Dendritic cell treated with granulocyte-macrophage colony-stimulating factor and Interleukin-4, amounts not matched to agents 40 ng/mL and 50 ng/mL, for 4 days (primary cell): ENCODE results near the gene HNRNPH2.

ENCODE experiments used
- H3K27ac Mint-ChIP-seq: one replicate; pipeline ENCODE4 v1.8.0; 2022; ENCODE audit warnings: mild to moderate bottlenecking, mixed read lengths
- H3K27me3 Mint-ChIP-seq: one replicate; pipeline ENCODE4 v1.8.0; 2022; ENCODE audit warnings: mild to moderate bottlenecking, mixed read lengths
- H3K36me3 Mint-ChIP-seq: one replicate; pipeline ENCODE4 v1.8.0; 2022; ENCODE audit warnings: low read depth, mixed read lengths
- H3K4me1 Mint-ChIP-seq: one replicate; pipeline ENCODE4 v1.8.0; 2022; ENCODE audit warnings: low read depth, mixed read lengths
- H3K4me3 Mint-ChIP-seq: one replicate; pipeline ENCODE4 v1.8.0; 2022; ENCODE audit warnings: mild to moderate bottlenecking, moderate library complexity, mixed read lengths
- H3K9me3 Mint-ChIP-seq: one replicate; pipeline ENCODE4 v1.8.0; 2022; ENCODE audit warnings: mixed read lengths
- intact Hi-C: fragments of 100-400 bp; cut with micrococcal nuclease; formaldehyde crosslinking; loops from one replicate; pipeline ENCODE4 v1.15.0; 2022

HNRNPH2 gene, protein sequence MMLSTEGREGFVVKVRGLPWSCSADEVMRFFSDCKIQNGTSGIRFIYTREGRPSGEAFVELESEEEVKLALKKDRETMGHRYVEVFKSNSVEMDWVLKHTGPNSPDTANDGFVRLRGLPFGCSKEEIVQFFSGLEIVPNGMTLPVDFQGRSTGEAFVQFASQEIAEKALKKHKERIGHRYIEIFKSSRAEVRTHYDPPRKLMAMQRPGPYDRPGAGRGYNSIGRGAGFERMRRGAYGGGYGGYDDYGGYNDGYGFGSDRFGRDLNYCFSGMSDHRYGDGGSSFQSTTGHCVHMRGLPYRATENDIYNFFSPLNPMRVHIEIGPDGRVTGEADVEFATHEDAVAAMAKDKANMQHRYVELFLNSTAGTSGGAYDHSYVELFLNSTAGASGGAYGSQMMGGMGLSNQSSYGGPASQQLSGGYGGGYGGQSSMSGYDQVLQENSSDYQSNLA

DNA sequence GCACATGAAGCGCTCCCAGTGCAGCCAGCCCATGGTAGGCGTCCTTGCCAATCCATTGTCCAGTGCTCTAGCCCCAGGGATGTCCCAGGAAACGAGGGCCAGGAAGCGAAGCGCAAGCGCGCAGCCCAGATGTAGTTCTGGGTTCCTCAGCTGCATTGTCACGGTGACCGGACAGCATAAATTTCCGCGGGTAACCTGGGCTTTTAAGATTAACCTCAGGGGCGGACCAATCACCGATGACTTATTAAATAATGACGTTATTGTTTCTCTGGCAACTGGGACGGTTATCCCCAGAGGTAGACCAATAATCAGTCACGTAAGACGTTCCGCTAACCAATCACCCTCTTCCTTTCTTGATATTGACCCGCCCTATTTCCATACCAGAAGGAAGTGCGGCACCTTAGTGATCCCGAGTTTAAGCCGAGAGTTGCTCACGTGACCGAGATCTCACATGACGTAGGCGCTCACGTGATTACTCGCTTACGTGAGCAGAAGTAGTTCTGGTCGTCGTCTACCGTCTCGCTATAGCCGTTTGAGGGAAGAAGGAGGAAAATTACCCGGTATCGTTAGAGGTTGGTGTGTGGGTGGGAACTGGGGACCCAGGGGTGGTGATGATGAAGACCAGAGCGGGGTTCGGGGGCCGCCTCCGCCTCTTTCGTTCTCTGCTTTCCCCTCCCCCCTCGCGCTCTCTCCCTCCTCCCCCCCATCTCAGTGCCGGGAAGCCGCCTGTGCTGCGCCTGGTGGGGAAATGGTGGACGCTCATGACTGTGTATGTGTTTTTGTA is at the start of gene HNRNPH2, which contains the start of gene GLA:
Gene HNRNPH2 (plus strand): TSS at position 475 of the 784 bp plus-strand sequence. CDS start 3,767 bp downstream, outside the sequence.
Gene GLA (minus strand): TSS at position 178 of the 784 bp plus-strand sequence. CDS start 22 bp downstream, at position 156.
- Mint-ChIP-seq H3K4me1 (peaks cover 21% of the 10 kb centered on the region), H3K27me3 (no peaks in the 10 kb centered on the region), H3K9me3 (no peaks in the 10 kb centered on the region), H3K4me3 (peak within 1 kb of the TSS; percentile 94), H3K27ac (peak within 1 kb of the TSS; percentile 97), H3K36me3 (peaks cover 36% of the 10 kb centered on the region)
- intact Hi-C loops, result loop anchor here (2.0 kb wide), 1 partner anchor 17 kb away; the partner anchor contains the start of gene RPL36A

DNA sequence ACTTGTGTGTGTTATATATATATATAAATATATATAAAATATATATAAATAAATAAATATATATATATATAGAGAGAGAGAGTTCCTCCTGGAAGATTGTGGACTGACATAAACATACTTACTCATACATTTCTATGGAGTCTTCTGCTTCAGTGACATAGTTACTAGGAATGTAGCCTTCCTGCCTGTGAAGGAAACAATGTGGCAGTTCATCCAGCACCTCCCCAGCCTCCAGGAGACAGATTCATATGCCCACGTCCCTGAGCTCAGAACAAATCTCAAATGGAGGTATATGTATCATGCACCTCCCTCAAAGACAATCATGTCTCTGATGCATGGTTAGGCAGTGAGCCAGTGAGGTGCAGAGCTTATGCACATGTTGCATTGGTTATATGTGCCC is 48.1 kb upstream of the HNRNPH2 start:
- Mint-ChIP-seq H3K36me3 (peaks cover 98% of the 10 kb centered on the region), H3K27ac (no peak overlapping the region), H3K9me3 (no peaks in the 10 kb centered on the region), H3K4me1 (no peaks in the 10 kb centered on the region), H3K4me3 (no peak overlapping the region), H3K27me3 (no peaks in the 10 kb centered on the region)
- intact Hi-C loops, result no loop called here

DNA sequence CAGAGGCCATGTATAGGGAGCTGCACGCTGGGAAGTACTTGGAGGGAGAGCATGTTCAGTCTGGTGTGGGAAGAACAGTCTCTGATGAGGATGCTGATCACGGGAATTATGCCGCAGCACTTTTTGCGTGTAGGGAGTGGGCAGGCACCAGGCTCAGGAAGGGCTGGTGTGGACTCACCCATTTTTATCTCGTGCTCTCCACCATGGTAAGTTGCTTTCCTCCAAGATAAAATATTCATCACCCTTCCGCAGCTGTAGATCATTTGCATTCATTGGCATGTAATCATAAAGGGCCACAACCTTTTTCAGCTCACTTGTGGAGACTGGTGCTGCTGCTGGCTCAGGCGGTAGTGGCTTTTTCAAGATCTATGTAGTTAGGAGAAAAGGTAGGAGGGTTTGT is 47.6 kb upstream of the HNRNPH2 start:
- Mint-ChIP-seq H3K36me3 (peaks cover 98% of the 10 kb centered on the region), H3K4me1 (no peaks in the 10 kb centered on the region), H3K4me3 (no peak overlapping the region), H3K27ac (no peak overlapping the region), H3K27me3 (no peaks in the 10 kb centered on the region), H3K9me3 (no peaks in the 10 kb centered on the region)
- intact Hi-C loops, result no loop called here

DNA sequence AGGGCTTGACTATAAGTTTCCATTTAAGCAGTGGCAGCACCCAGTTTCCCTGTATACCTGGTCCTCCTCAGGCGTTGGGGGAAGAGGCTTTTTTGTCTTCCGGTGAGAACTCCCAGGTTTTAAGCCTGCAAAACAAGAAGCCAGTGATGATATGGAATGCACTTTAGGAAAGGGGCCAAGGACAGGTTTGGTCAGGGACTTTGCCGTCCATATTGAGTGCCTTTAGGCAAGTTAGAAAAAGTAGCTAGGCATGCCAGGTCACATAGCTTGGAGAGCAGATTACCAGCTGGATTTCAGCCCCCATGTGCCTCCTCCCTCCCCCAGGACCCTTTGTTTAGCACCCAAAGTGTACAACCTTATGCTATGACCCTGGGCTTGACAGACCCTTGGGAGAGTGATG is 45.9 kb upstream of the HNRNPH2 start:
- peaks cover 90% of the 10 kb centered on the region for H3K36me3 Mint-ChIP-seq
- H3K9me3 Mint-ChIP-seq, result no peaks in the 10 kb centered on the region
- H3K27ac Mint-ChIP-seq, result no peak overlapping the region
- no peaks in the 10 kb centered on the region for H3K27me3 Mint-ChIP-seq
- intact Hi-C loops, result no loop called here
- no peak overlapping the region for H3K4me3 Mint-ChIP-seq
- no peaks in the 10 kb centered on the region for H3K4me1 Mint-ChIP-seq

DNA sequence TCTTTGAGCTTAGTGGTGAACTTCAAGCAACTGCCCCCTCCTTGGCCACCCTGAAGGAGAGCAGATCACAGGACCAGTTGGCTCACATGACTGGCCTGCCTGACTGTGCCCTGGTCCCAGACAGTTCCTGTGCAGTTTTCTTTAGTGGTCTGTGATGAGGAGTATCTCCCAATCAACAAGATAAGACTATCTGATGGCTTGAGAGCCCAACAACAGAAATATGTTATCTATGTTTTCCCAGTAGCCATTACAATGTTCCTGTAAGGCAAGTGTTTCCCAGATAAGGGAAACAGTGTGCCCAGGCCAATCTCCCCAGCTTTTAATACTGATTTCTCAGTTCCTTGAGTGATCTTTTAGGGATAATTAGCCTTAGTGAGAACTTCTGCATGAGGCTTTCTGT is 45.3 kb upstream of the HNRNPH2 start:
- no peaks in the 10 kb centered on the region for H3K27me3 Mint-ChIP-seq
- intact Hi-C loops, result no loop called here
- H3K4me3 Mint-ChIP-seq, result no peak overlapping the region
- H3K27ac Mint-ChIP-seq, result no peak overlapping the region
- no peaks in the 10 kb centered on the region for H3K9me3 Mint-ChIP-seq
- peaks cover 90% of the 10 kb centered on the region for H3K36me3 Mint-ChIP-seq
- H3K4me1 Mint-ChIP-seq, result no peaks in the 10 kb centered on the region

DNA sequence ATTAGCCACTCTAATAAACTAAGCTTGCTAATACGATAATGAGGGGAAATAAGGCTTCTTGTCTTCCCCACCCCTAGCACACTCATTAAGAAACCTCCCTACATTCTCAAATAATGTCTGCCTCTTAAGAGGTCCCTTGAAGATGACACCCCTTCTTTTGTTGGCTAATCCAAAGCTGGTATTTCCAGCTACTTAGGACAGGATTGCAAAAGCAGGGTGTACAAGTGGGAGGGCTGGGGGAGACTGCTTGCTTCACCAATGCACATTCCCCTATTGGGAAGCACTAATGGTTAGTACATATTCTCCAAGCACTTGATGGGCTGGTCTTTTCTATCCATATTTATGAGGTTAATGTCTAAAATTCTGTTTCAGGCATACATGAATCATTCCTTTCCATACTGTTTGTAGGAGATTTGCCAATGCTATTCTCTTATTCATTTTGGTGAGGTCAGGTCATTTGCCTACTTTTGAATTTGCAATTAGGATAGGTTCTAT is 42.7 kb upstream of the HNRNPH2 start:
- H3K36me3 Mint-ChIP-seq, result peaks cover 83% of the 10 kb centered on the region
- no peak overlapping the region for H3K27ac Mint-ChIP-seq
- no peak overlapping the region for H3K4me3 Mint-ChIP-seq
- peaks cover 5% of the 10 kb centered on the region for H3K4me1 Mint-ChIP-seq
- intact Hi-C loops, result no loop called here
- H3K9me3 Mint-ChIP-seq, result no peaks in the 10 kb centered on the region
- no peaks in the 10 kb centered on the region for H3K27me3 Mint-ChIP-seq

DNA sequence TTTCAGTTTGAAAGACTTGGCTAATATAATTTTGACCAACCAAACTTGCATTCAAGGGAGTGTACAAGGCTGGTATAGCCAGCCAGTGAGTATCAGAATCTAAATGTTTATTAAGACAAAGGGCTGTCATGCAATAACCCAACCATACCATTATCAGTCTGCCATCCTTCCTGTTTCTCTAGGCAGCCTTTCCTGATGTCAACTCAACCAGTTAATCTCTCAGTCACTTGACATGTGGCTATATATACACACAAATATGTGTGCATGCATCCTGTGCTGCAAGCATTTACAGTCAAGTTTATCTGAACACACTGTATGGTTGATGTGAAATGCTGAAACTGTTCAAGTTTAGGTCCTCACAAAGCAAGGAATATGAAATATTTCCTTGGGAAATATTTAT is 39.2 kb upstream of the HNRNPH2 start:
- H3K9me3 Mint-ChIP-seq, result no peaks in the 10 kb centered on the region
- no peak overlapping the region for H3K27ac Mint-ChIP-seq
- intact Hi-C loops, result no loop called here
- no peaks in the 10 kb centered on the region for H3K27me3 Mint-ChIP-seq
- peaks cover 66% of the 10 kb centered on the region for H3K36me3 Mint-ChIP-seq
- no peak overlapping the region for H3K4me3 Mint-ChIP-seq
- peaks cover 11% of the 10 kb centered on the region for H3K4me1 Mint-ChIP-seq

DNA sequence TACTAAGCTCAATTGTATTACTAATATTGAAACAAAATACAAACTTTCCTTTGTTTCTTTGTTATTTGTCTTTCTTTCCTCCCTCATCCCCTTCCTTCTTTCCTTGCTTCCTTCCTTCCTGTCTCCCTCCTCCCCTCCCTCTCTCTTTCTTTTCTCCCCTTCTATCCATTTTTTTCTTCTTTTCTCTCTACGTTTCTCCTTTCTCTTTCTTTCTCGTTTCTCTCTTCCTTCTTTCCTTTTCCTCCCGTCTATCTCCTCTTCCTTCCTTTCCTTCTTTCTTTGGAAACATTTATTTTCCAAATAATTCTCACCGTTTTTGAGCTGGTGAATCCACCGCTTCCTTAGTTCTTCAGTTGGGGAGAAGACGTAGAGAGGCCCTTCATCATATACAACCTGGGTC is 38.3 kb upstream of the HNRNPH2 start:
- H3K27ac Mint-ChIP-seq, result peak overlapping the region; percentile 44
- no peaks in the 10 kb centered on the region for H3K27me3 Mint-ChIP-seq
- H3K9me3 Mint-ChIP-seq, result no peaks in the 10 kb centered on the region
- peaks cover 63% of the 10 kb centered on the region for H3K36me3 Mint-ChIP-seq
- peaks cover 11% of the 10 kb centered on the region for H3K4me1 Mint-ChIP-seq
- no peak overlapping the region for H3K4me3 Mint-ChIP-seq
- intact Hi-C loops, result no loop called here

DNA sequence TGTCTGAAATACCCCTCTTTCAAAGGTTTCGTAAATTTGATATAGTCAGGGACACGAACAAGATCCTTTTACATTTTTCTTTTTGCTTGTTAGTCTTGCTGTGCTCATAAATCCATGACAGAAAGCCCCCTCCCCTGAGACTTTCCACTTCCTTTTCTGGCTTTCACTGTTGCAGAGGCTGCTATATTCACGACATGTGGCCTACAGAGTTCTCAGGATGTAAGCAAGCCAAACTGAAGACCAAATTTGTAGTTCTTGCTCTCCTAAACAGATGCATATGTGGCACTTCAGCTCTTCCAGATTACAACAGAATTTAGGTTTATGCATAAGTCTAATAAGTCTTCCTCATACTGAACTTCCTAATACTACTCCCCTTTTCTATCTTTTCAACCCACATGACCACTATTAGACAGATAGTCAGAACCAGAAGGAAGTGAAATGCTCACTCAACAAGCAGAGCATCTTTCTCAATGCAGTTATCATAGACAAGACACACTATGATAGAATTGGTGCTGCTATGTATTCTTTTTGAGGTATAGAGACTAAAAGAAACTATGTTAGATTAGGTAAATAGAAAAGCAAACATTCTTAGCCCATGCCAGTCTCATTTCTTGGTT is 37.0 kb upstream of the HNRNPH2 start:
- intact Hi-C loops, result no loop called here
- H3K36me3 Mint-ChIP-seq, result peaks cover 66% of the 10 kb centered on the region
- H3K27me3 Mint-ChIP-seq, result no peaks in the 10 kb centered on the region
- no peak overlapping the region for H3K27ac Mint-ChIP-seq
- H3K4me1 Mint-ChIP-seq, result peaks cover 17% of the 10 kb centered on the region
- H3K9me3 Mint-ChIP-seq, result no peaks in the 10 kb centered on the region
- peak overlapping the region; percentile 13 for H3K4me3 Mint-ChIP-seq

DNA sequence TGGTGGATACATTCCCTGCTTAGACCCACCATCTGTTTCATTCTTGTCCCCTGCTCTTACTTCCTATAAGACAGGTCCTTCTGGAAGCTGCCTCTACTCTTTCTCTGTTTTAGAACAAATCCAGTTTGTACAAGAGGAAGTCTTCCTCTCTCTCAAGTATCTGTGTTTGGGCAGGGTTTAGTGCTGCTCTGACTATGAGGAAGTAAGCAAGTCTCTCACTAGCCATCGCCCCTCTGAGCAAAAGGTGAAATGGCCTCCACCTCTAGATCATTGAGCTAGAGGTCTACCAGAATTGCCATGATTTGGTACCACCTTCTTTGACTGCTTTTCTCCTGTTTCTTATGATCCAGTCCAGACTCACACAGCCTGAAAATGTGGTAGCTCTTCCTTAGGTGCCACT is 30.5 kb upstream of the HNRNPH2 start:
- peaks cover 25% of the 10 kb centered on the region for H3K36me3 Mint-ChIP-seq
- H3K9me3 Mint-ChIP-seq, result no peaks in the 10 kb centered on the region
- intact Hi-C loops, result no loop called here
- H3K27ac Mint-ChIP-seq, result no peak overlapping the region
- peaks cover 23% of the 10 kb centered on the region for H3K4me1 Mint-ChIP-seq
- peak overlapping the region; percentile 9 for H3K4me3 Mint-ChIP-seq
- no peaks in the 10 kb centered on the region for H3K27me3 Mint-ChIP-seq

DNA sequence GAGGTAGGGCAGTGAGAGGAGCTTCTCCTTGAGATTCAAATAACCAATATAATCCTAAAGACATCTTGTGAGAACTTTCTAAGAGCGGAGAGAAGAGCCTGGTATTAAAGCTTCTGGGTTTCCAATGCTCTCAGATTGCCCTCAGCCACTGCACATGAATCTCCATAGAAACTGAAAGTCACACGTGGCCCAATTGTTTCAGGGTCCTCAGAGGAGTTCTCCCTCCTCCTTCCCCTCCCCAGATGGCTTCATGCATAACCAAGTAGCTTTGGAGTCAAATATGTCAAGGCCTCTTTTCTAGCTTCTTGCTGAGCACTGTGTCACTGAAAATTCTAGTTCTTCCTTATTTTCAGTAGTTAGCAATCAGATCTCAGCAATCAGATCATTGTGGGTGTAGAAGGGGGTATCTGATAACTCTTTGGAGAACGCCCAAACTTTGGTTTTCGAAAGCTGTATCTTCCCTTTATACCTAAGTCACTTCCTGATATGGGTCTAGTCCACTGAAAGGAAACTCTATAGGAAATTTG is 24.3 kb upstream of the HNRNPH2 start:
- H3K4me1 Mint-ChIP-seq, result peaks cover 35% of the 10 kb centered on the region
- peaks cover 33% of the 10 kb centered on the region for H3K36me3 Mint-ChIP-seq
- peak overlapping the region; percentile 96 for H3K27ac Mint-ChIP-seq
- H3K4me3 Mint-ChIP-seq, result peak overlapping the region; percentile 70
- intact Hi-C loops, result no loop called here
- H3K9me3 Mint-ChIP-seq, result no peaks in the 10 kb centered on the region
- H3K27me3 Mint-ChIP-seq, result no peaks in the 10 kb centered on the region

DNA sequence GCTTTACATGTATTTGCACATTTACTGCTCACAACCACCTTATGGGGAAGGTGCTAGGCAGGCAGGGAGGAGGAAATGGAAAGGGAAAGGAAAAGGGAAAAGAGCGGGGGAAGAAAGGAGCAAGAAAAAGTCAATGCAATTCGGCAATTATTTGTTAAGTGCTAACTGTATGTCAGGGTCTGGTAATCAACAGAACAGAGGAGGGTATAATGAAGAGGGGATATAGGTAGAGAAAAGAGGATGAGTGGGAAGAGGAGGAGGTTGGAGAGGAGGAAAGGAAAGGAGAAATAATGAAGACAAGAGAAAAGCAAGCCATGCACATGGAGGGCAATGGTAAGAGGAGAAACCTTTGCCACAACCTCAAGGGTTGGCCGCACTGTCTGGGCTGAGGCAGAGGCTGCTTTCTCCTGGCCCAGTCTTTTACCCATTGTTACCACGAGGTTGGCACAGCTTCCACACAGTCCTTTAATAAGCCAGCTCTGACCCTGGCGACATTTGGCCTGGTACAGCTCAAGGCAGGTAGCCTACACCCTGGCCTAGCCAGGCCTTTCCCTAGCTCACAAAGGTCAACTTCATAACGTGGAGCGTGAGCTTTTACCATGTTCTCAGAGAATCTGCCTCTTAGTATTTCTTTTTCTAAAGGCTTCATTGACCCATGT is 22.9 kb upstream of the HNRNPH2 start:
- H3K9me3 Mint-ChIP-seq, result no peaks in the 10 kb centered on the region
- peak overlapping the region; percentile 96 for H3K4me3 Mint-ChIP-seq
- peaks cover 27% of the 10 kb centered on the region for H3K4me1 Mint-ChIP-seq
- H3K36me3 Mint-ChIP-seq, result peaks cover 24% of the 10 kb centered on the region
- intact Hi-C loops, result no loop called here
- no peaks in the 10 kb centered on the region for H3K27me3 Mint-ChIP-seq
- H3K27ac Mint-ChIP-seq, result peak overlapping the region; percentile 96

DNA sequence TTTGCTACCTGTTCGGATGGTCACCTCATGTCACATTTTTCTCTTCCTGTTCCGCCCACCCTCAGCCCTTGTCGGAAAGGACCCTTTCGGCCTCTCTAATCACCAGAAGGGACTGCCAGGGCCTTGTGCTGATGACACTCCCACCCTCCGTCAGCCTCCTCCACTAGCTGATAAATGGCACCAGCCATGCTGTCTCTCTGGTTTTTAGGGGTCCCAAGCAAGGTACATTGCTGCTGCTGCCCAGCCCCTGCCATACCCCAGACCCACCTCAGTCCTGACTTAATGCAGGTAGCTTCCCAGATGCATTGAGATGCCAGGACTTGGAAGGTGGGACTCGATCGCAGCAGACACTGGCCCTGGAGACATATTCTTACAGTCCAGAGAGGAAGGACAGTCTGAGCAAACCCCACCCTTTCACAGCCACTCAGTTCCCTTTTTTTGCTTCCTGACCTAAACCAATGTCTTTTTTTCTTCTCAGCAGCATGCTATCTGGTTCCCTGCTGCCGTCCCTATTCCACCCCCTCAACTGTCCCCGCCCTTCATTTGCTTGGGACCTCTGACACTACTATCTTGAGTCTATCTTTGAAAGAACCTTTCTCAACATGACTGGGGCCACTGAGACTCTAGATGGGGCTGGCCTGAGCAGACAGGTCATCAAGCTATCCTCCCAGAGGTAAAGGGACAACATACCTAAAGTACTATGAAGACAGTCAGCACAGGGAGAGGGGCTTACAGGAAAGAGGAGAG is 22.1 kb upstream of the HNRNPH2 start, which contains the start of gene BTK:
Gene BTK (minus strand): TSS at position 397 of the 747 bp plus-strand sequence. CDS start 10,907 bp downstream, outside the sequence.
- peaks cover 27% of the 10 kb centered on the region for H3K36me3 Mint-ChIP-seq
- peaks cover 27% of the 10 kb centered on the region for H3K4me1 Mint-ChIP-seq
- no peaks in the 10 kb centered on the region for H3K27me3 Mint-ChIP-seq
- intact Hi-C loops, result no loop called here
- peak within 1 kb of the TSS; percentile 96 for H3K4me3 Mint-ChIP-seq
- H3K27ac Mint-ChIP-seq, result peak within 1 kb of the TSS; percentile 96
- no peaks in the 10 kb centered on the region for H3K9me3 Mint-ChIP-seq
